ENCODE results near the gene RABGGTA.
A peak's percentile ranks its signal among the peaks of the same experiment; 100 is the strongest.

The RABGGTA gene

DNA sequence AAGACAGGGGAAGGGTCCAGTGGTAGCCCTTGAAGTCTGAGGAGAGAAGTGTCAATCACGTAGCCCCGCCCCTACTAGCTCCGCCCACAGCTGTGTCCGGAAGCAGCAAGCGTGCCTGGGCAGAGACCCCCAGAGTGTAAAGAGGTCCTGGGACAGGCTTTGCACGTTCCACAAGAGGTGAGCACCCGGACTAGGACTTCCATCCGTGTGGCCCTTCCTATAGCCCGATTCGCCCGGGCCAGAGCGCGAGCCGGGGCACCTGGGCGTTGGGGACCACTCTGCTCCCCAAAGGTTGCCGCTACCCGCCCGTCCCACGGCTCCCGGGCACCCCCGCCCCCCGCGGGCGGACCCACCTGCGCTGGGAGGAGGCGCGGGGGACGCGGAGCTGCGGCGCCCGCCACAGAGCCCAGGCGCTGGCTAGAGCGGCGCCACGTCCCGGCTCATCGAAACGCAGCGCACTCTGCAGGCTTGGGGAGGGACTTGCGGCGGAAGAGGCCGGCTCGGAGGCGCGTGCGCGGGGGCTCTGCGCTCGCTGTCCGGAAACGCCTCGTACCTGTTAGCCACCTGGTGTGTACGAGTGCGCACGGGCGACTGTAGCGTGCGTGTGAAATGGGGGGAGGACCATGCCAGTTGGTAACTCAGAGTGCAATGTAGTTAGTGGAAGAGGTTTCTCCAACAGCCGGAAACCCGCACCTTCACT lies at the start of gene RABGGTA:
RABGGTA (minus strand) TSS at position 464 of the 700 bp plus-strand sequence. CDS start 482 bp downstream, outside the sequence.
- no peaks in the 10 kb centered on the region for H3F3A ChIP-seq (ENCODE audit: insufficient read depth, low read length)
- no peak within 1 kb of the TSS for H2AFZ ChIP-seq (ENCODE audit: low read length)
- H3K9me2 ChIP-seq (ENCODE audit: low read depth, low read length), result no peaks in the 10 kb centered on the region
- no peaks in the 10 kb centered on the region for H4K20me1 ChIP-seq (ENCODE audit: insufficient read depth, low read length)
- TF ChIP-seq CTCF (IDR thresholded peaks at IDR 0.05; ENCODE audit: low read length) (peak; percentile 83), EZH2 (IDR thresholded peaks at IDR 0.05; ENCODE audit: borderline replicate concordance, low read length) (no peak)
- no peaks in the 10 kb centered on the region for H3K9me3 ChIP-seq (ENCODE audit: low read length)
- H3K4me1 ChIP-seq (ENCODE audit: insufficient read depth, low read length, severe bottlenecking), result peaks cover 44% of the 10 kb centered on the region
- peak within 1 kb of the TSS; percentile 67 for H3K4me3 ChIP-seq (ENCODE audit: low read depth, low read length, poor library complexity, severe bottlenecking)
- no peaks in the 10 kb centered on the region for H3K79me2 ChIP-seq (ENCODE audit: insufficient read depth, low read length)
- H3K27ac ChIP-seq (ENCODE audit: low read depth, low read length, poor library complexity, severe bottlenecking), result peak within 1 kb of the TSS; percentile 71
- 0 out of 2 replicates have a peak, but pooled peaks cover 3% of the 10 kb centered on the region for H3K36me3 ChIP-seq (ENCODE audit: insufficient read depth, low read length)
- H3K9ac ChIP-seq (ENCODE audit: low read length), result peak within 1 kb of the TSS; percentile 82
- no peaks in the 10 kb centered on the region for H3K27me3 ChIP-seq (ENCODE audit: insufficient read depth, low read length)
- peak within 1 kb of the TSS; percentile 69 for H3K4me2 ChIP-seq (ENCODE audit: low read length)

- TF ChIP-seq CTCF (IDR thresholded peaks at IDR 0.05; ENCODE audit: low read length) (no peak), EZH2 (IDR thresholded peaks at IDR 0.05; ENCODE audit: borderline replicate concordance, low read length) (no peak)
- Histone ChIP-seq H3K36me3 (ENCODE audit: insufficient read depth, low read length) (no peaks in the 10 kb centered on the region), H3K79me2 (ENCODE audit: insufficient read depth, low read length) (no peaks in the 10 kb centered on the region), H3F3A (ENCODE audit: insufficient read depth, low read length) (no peaks in the 10 kb centered on the region), H3K27me3 (ENCODE audit: insufficient read depth, low read length) (no peaks in the 10 kb centered on the region; the same call in 1 of the 2 replicates), H3K4me3 (ENCODE audit: low read depth, low read length, poor library complexity, severe bottlenecking) (no peak overlapping the region), H3K27ac (ENCODE audit: low read depth, low read length, poor library complexity, severe bottlenecking) (no peak overlapping the region), H3K9ac (ENCODE audit: low read length) (no peak overlapping the region), H3K9me3 (ENCODE audit: low read length) (no peaks in the 10 kb centered on the region), H4K20me1 (ENCODE audit: insufficient read depth, low read length) (no peaks in the 10 kb centered on the region), H3K4me2 (ENCODE audit: low read length) (no peak overlapping the region), H3K9me2 (ENCODE audit: low read depth, low read length) (no peaks in the 10 kb centered on the region), H2AFZ (ENCODE audit: low read length) (no peak overlapping the region), H3K4me1 (ENCODE audit: insufficient read depth, low read length, severe bottlenecking) (peaks cover 8% of the 10 kb centered on the region)
Measured at GRCh38 chr14:24317141-24317928, 45.9 kb upstream of the RABGGTA start.

GRCh38 chr14:24316597-24316950 lies 45.2 kb upstream of the RABGGTA start:
- Histone ChIP-seq H4K20me1 (ENCODE audit: insufficient read depth, low read length) (no peaks in the 10 kb centered on the region), H3K9ac (ENCODE audit: low read length) (no peak overlapping the region), H3K36me3 (ENCODE audit: insufficient read depth, low read length) (no peaks in the 10 kb centered on the region), H3K27me3 (ENCODE audit: insufficient read depth, low read length) (no peaks in the 10 kb centered on the region; the same call in 1 of the 2 replicates), H2AFZ (ENCODE audit: low read length) (no peak overlapping the region), H3K4me1 (ENCODE audit: insufficient read depth, low read length, severe bottlenecking) (peaks cover 12% of the 10 kb centered on the region), H3K4me3 (ENCODE audit: low read depth, low read length, poor library complexity, severe bottlenecking) (no peak overlapping the region), H3K79me2 (ENCODE audit: insufficient read depth, low read length) (no peaks in the 10 kb centered on the region), H3K27ac (ENCODE audit: low read depth, low read length, poor library complexity, severe bottlenecking) (no peak overlapping the region), H3K9me3 (ENCODE audit: low read length) (no peaks in the 10 kb centered on the region), H3K9me2 (ENCODE audit: low read depth, low read length) (no peaks in the 10 kb centered on the region), H3K4me2 (ENCODE audit: low read length) (no peak overlapping the region), H3F3A (ENCODE audit: insufficient read depth, low read length) (no peaks in the 10 kb centered on the region)
- no peak for TF ChIP-seq CTCF (IDR thresholded peaks at IDR 0.05; ENCODE audit: low read length)
- no peak for TF ChIP-seq EZH2 (IDR thresholded peaks at IDR 0.05; ENCODE audit: borderline replicate concordance, low read length)

All from OCI-LY1 (cell line).